IPS-NIHi7 (cell line): ENCODE results near the gene POU2F1.

ENCODE experiments used
- DNase-seq: peaks from one replicate; pipeline ENCODE4 v3.0.0; 2012; ENCODE audit warnings: mixed read lengths; ENCODE audit errors: extremely low spot score

Gene POU2F1

DNA sequence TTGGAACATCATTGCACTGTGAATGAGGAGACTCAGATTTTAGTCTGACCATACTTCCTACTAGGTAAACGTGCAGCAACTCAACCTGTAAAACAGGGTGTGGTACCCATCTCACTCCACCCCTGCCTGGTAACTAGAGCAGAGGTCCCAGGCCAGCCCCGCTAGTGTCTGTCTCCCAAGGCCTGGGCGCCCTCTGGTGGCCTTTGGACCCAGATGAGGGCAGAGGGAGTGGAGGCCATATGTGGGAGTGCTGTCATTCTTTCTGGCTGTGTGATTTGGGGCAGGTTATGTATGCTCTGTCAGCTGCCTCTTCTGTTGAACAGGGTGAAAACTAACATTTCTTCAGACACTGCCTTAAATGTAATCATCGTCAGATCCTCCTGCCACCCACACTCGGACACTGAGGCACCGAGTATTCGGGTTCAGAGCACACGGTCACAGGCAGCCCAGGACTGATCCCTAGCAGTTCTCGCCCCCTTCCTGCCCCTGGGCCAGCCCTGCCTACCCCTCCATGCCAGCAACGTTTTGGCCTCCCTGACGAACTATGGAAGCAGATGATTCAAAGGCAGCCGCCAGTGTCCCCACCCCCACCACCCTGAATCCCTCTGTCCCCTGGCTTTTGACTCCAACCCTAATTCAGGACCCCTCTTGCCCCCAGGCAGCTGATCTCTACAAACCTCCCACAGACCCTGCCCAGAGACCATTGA, 221.6 kb downstream of the POU2F1 start:
- DNase-seq: peak; percentile 92

DNA sequence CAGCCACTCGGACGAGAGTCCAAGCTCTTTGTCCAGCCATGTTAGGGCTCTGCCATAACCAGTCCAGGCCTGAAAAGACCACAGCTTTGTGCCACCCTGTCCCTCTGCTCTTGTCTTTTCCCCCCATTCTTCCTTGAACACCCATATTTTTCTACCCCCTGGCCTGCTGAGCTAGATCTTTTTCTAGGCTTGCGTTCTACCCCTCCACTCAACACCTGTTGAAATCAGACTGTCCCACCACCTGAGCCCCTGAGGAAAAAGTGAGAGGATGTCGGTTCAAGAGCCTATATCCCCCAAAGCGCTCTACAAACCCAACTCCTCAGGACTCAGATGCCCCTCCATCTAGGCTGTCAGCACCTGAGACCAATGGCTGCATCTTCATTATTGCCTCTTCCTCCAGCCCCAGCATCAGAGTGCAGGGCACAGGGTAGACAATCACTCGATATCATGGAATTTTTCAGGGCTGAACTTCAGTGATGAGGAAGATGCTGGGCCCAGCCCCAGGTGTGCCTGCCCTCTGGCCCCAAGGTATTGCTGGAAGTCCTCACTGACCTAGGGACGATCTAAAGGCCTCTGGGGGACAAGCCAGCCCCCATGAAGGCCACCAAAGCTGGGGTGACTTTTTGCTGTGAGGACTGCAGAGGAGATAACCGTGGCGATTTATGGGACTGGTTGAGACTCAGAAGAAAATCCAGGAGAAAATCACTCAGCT, 222.3 kb downstream of the POU2F1 start:
- no peak for DNase-seq

DNA sequence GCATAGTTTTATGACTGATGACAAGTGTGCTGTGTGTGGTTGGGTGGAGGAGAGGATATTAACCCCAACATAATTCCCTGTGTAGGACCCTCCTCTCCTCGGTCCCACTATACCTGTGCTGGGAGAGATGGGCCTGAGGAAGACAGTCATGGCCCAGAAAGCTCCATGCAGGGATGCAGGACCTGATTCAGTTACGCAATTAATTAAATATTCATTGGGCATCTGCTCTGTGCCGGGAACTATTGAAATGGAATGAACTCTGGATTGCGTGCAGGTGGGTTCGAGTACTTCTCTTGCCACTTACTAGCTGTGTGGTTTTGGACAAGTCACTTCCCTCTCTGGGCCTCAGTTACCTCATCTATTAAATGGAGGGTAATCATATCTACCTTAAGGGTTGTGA, 223.1 kb downstream of the POU2F1 start:
- no peak for DNase-seq

DNA sequence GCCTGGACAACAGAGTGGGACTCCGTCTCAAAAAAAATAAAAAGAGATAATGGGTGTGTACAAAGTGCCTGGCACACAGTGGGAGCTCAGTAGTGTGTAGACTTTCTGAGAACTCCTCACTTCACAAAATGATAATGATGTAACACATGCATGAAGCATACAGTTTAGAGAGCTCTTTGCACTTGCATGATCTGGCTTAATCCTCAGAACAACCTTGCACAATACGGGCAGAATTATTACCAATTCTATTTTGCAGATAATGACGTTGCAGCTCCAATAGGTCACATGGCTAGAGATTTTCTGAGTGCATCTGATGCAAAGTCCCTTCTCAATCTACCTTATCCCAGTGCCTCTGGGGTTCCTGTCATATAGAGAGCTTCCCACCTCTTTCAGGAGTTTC, 226.3 kb downstream of the POU2F1 start:
- no peak for DNase-seq

DNA sequence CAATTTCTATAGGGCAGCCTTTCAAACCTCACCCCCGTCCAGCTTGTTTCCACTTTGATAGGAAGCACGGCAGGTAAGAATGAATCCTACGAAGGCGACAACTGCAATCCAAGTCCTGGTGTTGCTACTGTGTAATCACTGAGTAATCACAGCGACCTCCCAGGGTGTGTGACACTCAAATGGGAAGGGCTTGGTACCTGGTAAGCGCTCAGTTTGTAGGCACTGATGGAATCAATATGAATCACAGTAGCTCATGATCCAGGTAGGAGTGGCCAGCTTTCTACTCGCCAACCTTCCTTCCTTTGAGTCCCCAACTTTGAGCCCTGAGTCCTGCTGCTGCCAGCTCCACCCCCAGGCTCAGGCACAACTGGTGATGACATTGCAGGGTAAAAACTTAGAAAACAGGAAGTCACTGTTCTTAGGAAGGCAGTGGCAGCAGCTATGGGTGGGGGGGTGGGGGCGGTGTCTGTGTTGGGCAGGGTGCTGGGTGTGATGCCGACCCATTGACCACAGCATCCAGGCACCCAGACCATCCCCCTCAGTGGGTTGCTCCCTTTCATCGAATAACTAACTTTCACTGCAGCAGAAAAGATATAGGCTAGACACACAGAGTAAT, 226.9 kb downstream of the POU2F1 start:
- DNase-seq: peak; percentile 24

DNA sequence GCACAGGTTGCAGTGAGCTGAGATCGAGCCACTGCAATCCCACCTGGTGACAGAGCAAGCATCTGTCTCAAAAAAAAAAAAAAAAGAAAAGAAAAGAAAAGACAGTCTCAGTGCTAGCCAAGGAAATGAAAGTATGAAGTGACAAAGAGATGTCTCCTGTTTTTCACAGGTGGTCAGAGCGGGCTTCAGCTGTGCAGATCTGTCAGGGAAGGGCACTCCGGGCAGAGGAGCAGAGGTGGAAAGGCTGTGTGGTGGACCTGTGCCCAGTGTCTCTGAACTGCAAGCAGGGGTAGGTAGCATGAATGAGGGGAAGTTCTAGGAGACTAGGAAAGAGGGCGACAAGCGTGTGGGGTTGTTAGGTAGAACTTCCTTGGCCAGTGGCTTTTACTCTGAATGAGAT, 230.2 kb downstream of the POU2F1 start:
- no peak for DNase-seq

DNA sequence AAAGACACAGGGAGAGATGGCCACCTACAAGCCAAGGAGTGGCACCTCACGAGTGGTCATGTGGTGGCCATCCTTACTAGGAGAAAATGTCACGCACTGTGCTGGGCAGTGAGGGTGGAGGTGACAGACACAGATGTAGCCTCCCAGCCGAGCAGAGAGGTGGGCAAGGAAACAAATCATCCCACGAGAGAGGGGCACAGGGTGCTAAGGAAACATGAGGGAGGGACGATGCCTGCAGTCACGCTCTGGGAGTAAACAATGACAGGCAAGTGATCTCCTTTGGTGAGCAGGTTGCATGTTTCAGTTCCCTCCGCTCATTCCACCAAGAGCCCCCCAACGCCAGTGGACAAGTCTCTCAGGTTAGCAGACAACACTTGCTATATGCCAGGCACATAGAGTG, 231.8 kb downstream of the POU2F1 start:
- no peak for DNase-seq

DNA sequence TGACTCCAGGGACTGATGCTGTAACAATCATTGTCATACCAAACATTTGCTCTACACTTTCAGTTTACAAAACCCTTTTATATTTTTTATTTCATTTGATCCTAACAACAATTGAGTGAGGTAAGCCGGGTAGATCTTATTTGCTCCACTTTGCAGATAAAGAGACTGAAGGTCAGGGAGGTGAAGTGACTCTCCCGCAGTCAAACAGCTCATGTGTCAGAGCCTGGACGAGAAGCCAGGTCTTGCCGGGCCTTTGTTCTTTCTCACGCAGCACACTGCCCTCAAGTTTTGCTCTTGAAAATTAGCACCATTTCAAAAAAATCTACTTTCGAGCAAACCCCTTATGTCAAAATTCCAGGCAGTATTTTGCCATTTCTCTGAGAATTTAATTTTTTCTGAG, 232.4 kb downstream of the POU2F1 start:
- no peak for DNase-seq

DNA sequence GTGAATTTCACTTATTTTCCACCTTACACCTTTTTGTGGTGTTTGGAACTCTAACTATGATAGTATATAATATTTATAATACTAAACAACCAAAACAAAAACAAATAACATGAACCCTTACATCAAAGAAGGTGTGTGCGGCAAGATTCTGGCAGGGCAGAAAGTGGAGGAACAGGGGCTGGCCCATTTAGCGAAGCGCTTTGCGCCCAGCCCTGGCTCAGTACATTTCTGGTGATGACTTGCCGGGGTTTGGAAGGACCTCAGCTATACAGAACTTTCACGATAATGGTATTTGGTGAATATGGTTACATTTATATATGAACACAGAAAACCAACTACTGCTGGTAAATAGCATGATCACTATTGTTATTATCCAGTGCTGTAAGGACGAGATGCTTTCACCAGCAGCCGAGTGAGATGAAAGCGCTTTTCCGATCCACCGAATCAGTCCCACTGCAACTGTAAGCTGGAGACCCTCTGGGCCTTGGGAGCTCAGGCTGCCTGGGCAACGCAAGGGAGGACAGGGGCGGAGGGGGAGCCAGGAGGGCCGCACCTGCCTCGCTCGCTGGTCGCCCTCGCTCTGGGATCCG, 233.7 kb downstream of the POU2F1 start:
- DNase-seq: no peak

DNA sequence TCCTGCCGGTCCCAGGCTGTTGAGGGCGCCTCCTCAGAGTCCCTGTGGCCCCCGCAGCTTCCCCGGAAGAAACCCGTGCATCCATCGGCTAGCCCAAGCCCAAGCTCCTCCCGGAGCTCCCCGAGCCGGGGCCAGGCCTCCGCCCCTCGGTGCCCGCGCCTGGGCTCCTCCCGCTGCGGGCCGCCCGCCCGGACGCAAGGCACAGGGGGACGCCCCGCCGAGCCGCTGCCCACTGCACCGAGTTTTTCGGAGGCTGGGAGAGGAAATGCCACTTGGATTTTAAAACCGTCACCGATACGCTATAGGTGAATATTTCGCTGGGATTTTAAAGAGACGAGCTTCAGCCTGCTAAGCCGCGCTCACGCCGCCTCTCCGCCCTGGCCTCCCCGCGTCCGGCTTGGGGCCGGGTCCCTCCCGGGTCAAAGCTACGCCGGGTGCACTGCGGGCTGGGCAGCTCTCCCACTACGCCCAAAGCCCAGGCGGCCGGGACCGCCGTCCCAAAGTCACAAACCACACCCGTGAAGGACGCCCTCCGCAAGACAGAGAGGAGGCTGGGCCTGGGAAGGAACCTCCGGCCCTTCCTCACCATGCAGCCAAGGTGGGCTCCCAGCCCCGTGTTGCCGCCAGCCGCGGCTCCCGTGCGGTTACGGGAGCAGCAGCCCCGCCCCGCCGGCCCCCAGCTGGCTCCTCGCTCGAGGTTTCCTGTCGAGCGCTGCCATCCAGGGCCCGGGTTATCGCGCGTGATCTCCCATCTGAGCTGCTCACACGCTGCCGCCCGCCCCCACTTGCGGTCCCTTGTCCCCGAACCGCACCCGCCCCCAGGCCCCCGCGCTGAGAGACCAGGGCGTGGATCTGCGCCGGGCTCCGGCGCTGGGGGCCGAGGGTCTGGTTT, 234.5 kb downstream of the POU2F1 start:
- DNase-seq: peak; percentile 63

DNA sequence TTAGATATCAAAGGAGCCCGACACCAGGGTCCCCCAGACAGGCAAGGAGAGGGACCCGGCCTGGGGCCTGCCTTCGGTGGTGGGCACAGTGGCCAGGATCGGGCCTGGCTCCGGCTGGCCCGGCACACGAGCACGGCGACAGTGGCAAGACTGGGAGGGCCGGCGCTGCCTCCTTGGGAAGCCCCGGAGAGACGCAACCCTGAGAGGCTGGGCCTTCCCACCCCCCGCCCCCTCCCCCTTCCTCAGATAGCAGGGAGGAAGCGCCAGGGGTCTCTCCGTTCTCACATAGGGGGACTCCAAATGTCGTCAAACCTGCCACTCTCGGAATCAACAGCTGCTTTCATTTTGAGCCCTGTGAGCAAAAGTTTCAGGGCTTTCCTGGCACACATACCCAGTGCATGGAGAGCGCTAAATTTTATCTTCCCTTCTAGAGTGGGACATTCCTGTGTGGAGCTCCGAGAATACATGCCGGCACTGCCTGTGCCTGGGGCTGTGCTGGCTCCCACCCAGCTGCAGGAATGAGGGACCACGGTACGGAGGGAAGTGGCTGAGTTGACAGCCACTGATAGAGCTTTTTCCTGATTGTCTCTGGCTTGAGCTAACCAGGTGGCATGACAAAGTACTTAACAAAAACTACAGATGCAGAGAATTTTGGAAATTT, 235.2 kb downstream of the POU2F1 start:
- DNase-seq: peak; percentile 45

DNA sequence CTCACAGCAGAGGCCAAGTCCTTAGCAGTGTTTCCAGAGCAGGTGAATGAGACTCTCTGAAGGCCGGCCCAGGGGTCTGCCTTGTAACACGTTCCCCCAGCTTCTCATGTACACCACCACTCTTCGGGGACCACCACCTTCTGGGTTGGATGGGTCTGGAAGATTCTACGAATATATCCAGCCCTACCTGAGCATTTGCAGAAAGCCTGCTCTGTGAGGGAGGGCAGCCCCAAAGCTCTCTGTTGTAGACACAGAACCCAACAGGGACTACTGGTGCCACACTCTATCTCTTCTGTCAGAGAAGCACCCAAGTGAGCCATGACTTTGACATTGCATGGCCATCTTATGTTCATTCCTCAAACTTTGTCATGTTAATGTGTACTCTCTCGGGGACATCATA, 235.8 kb downstream of the POU2F1 start:
- DNase-seq: no peak

DNA sequence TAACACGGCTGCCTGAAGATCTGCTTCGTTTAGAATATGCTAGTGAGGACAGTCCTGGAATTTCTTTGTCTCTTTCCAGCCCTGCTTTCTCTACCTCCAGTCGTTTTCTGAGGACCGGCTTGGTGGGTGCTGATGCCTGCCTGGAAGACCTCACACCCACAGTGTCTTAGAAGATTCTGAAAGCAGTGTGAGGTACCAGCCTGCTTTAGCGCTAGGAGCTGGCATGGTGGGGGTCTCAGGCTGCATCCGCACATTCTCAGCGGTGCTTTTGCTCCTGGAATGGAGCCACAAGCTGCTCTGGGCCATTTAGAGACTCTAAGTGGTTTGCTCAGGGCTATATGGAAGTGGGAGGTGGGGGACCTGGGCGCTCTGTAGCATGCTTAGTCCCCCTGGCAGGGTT, 236.2 kb downstream of the POU2F1 start:
- no peak for DNase-seq

DNA sequence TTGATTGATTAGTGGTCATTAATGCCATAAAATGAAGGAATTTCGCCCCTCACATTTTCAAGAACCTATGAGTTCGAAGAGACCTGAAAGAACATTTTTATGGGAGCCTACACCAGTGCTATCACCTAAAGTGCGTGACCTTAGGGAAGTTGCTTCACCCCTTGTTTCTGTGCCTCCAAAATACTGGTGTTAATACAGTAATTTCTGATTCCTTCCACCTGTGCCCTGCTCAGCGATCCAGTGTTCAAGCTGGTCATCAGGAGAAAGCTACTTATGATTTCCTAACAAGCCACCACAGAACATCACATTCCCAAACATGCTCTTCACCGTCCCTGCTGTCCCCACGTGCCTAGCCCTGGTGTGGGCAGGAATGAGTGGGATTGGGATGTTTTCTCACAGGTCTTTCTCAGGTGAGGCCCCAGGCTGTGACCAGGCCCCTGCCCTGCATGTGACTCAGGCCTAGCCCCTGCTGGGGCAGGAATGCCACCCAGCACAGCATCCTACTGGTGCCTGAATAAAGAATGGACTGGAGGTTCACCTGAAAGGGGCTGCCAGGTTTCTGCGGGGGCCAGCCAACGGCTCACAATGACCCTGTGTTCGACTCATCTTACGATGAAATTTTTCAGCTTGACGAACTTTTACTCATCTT, 237.4 kb downstream of the POU2F1 start:
- no peak for DNase-seq

DNA sequence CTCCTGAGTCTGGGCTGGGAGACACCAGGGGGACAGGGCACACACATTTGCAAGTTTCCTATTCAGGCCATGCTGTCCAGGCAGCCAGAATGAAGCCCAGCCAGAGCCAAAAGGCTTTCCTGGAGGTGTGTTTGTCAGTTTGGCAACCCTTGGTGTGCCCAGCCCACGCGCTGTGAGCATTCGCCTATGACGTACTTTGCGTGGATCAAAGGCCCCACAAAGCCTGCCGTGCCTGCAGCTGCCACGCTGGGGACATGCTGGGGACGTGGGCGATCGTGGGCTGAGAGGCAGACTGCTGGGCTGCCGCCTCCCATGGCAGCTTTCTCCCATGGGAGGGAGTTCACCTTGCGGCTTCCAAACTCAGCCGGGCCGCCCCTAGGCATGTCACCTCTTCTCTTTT, 240.2 kb downstream of the POU2F1 start:
- DNase-seq: no peak

DNA sequence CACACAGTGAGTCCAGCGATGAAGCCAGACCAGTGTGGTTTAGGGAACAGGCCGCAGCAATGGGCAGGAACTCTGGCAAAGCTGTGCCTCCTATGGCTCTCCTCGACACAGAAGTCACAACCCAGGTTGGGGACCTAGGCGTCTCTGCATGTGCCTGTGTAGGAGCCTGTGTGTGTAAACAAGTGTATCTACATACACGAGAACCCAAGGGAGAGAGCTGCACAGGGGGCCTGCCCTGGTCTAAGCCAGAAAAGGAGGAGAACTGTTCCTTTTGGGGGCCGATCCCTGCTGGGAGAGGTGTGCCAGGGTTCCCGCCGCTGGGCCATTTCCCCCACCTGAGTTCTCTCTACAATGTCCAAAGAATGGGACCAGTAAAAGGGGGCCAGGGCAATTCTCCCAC, 241.7 kb downstream of the POU2F1 start:
- no peak for DNase-seq

DNA sequence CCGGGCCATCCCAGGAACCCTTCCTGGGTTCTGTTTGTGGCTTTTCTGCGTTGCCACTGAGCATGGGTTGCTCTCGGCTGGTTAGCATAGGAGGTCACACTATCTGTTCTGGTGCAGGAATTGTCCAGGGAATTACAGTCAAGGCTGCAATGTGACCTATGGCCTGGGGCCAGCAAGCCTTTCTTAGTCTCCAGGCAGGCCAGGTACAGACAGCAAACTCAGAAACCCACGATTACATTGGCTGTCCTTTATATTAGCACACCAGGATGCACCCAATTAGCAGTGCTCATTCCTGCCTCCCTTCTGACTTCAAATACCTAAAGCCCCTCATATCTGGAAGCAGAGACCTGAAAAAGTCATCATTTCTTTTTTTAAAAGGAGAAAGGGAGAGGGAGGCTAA, 242.4 kb downstream of the POU2F1 start:
- DNase-seq: no peak

DNA sequence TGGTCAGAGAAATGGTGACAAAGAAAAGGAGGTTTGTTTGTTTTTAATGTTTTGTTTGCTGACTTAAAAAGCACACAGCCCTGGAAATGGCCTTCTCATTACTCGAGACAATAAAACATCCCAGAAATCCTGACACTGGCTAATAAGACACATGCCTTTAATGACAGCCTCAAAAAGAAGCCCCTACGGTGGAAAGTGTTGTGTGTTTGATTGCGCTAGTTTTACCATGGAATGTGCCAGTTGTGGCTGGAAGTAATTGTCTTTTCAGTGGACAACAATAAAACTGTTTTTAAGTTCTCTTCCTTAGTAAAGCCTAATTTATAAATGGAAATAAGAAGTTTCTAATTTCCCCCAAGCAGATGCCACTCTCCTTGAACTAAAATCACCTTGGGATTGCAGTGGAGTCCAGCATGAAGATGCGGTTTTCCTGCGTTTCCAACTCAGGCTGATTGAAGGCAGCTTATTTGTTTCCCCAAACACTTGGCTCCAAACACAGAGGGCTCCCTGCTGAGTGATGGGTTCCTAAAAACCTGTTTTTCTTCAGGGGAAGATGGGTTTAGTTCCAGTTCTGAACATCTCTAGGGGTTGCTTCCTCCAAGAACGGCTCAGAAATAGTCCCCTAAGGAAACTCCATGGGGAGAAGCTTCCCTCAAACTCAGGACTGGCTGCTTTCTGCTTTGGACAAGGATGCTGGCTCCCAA, 243.3 kb downstream of the POU2F1 start:
- no peak for DNase-seq

DNA sequence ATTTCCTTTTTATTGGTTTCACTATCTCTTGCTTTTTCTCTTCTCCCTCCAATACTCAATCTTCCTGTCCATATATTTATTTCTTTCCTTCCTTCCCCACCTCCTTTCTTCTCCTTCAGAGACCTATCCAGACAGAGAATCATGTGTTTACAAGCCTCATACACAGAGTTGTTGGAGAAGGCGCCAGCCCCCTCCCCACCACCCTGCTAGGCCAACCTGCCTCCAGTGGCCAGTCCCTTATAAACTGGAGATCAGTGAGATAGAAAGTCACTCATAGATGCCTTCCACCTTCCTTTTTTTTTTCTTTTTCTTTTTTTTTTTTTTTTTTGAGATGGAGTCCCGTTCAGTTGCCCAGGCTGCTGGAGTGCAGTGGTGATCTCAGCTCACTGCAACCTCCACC, 244.3 kb downstream of the POU2F1 start:
- no peak for DNase-seq

DNA sequence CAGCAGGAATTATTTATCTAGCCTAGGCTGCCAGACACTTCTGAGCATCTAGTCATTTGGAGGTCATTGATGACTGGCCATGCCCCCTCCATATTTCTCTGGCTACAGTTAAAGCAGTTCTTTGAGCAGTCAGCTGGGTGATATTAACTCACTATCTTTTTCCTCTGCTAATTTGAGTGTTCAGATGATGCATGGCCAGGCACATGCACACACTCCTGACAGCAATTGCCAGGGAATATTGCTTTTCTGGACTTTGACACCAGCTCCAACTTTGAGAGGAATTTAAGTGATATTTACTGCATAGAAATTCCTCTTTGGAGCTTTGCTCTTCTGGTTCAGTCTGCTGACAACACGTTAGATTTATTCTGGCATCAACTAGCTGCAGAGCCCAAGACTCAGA, 245.1 kb downstream of the POU2F1 start:
- no peak for DNase-seq
